NOMO-1 treated with dmso at 0.1 percent for 144 hours (cell line): Measurements from ENCODE around the gene CTNND2.

Experiments used
- DNase-seq: peaks from one replicate; lab custom pipeline; 2025; ENCODE audit not compliant: unreplicated experiment; lab: John Stamatoyannopoulos, UW

CTNND2 gene

DNA sequence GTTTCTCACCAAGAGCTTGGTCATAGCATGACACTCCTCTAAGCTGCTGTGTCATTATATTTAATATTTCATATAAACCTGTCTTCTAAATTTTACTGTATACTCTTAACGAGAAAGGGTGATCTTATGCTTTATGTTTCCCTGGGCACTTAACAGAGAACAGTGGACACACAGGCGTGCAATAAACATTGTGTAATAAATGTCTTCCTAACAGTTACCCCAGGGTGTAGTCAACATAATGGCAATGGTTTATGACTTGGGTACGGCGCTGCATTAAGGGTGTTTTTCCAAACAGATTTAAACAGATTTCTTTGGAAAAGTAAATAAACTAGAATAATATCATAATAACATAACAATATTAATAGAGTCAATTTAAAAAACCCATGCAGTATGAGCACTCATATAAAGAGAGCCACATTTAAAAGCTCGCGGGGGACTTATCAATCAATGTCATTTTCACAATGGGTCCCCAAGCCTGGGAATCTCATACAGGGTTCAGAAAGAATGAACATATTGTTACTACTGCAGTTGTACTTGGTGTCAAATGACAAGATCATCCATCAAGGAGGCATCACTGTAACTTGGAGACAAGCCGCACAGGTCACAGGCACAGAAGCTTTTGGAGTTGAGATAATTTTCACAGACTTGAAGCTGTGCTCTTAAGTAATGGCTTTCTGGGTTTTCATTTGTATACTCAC lies 376.4 kb downstream of the CTNND2 start:
- no peak for DNase-seq

DNA sequence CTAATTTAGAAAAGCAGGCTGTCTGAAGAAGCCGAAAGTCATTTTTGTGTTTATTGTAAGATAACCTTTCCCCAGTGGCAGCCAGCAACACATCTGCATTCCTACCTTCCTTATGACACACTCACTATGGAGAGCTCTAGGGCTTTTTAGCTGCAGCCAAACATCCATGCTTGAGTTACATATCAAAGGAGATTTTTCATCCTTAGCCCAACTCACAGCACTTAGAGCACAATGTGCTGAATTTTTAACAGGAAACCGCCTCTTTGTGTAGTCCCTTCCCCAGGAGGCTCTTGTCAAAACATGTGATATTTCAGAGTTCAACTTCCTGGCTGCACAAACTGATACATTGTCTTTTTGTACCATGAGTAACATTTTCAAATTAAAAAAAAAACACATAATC lies 379.2 kb downstream of the CTNND2 start:
- no peak for DNase-seq

DNA sequence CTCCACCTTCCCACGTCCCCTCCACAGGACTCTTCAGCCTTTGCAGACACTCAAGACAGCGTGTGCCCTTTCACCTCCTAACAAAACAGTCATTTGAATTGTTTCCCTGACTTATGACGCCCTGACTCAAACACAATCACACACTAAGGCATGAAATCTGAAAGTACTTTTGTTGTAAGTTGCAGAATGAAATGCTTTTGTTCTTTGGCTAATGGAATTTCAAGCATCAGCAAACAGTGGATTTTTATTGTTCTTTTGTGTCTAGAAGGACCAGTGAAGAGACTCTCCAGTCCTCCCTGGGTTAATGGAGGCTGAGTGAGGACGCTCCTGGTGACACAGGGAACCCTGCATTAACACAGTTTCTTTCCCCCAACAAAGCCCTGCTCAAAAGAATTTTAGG lies 380.1 kb downstream of the CTNND2 start:
- no peak for DNase-seq

DNA sequence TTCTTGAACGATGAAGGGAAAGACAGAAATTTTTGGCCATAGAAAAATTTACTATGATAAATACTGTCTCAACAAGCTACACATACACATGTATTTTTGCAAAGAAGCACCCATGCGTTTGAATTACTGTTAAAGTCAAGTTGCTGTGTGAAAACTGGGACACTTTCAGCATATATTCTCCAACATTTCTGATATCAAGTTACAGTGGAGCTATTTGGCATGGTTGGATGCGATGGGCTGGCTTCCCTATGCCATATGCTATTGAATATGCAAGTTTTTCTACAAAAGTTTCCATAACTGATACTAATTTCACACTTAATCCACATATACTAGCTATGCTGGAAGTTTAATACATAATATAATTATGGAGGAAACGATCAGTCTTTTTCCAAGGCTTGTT lies 381.4 kb downstream of the CTNND2 start:
- no peak for DNase-seq

DNA sequence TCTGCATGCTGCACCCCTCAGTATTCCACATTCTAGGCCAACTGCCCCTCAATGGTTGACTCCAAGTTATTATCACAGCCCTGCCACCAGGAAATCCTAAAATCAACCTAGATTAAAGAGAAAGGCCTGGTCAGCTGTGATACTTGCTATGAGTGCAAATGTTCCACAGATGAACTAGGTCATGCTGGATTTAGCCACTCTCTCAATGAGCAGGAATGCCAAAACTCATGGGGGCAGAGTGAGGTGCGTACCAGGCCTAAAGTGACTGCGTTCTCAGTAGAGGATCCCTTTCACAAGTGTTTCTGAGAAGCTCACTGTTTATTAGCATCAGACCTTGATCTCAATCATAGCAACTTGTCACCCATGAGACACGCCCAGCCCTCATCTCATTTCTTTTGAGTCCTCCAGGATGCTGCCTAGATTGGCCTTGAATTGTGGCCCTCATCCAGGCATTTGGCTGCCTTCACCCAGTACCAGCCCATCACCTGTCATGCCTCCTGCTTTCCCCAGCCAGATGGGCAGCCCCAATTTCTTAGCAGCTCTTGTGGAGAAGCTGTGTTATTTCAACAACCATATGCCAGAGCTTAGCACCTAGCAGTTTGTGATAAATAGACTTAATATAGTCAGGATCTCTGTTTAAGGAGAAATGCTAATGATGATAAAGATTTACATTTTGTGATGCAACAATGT lies 383.9 kb downstream of the CTNND2 start:
- no peak for DNase-seq

DNA sequence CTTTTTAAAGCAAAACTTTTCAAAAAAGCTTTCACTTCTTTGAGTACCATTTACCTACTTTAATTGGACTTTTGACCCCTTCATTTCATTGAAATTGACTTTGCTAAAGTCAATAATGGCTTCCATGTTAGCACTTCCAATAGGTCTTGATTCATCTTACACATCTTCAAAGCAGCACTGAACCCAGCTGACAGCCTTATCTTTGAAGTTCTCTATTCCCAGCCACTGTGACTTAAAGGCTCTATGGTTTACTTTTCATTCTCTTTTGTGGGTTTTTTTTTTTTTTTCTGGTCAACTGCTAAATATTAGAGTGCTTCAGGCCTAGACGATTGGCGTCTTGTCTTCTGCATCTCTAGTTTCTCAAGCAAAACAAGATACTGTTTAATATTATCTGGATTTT lies 385.0 kb downstream of the CTNND2 start:
- no peak for DNase-seq

DNA sequence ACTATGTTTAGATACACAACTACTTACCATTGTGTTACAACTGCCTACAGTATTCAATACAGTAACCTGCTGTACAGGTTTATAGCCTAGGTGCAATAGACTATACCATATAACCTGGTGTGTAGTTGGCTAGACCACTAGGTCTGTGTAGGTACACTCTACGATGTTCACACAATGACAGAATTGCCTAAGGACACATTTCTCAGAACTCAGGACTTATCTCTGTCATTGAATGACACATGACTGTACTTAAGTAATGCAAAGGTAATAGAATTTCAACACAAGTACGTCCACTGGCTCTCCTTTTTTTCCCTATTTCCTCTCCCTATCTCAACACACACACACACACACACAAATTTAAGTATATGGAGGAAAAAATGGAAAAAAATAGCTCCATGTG lies 385.6 kb downstream of the CTNND2 start:
- DNase-seq = no peak

DNA sequence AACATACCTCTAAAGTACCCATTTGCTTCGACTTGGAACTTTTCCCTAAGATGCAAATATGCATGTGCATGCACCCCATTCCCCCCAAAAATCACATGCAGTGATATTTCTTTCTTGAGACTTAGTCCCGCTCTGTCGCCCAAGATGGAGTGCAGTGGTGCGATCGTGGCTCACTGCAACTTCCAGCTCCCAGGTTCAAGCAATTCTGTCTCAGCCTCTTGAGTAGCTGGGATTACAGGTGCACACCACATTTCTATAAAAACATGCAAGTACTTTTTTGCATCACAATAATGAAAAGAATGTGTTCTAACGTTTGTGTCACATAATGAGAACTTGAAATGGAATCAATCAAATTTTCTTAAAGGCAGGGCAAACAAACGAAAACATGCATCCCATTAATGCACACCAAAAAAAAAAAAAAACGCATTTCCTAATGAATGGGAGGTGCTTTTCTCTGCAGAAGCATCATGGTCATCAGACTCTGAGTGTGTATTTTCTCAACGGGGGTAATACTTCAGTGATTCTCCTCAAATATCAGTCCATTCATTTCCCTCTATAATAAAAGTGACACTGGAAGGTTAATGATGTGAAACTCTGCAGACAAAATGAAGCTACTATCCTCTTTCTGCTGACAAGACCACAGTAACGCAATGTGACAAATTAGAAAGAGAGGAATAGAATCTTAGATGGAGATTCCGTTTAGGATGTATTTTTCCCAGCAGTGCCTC lies 389.4 kb downstream of the CTNND2 start:
- no peak for DNase-seq

DNA sequence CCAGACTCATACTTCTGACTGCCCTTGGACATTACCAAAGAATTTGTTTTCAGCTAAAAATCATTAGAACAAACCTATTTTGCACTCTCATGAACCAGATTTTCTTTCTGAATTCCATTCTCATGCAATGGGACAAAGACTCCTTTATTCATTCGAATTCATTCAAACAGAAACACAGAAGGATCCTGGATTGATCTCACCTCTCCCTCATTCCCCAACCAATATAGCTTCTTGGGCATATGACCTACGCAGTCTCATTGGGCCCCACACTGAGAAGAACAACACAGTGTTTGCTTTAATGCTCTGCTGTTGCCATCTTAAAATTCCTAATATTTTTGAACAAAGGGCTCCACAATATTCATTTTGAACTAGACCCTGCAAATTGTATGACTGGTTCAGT lies 392.4 kb downstream of the CTNND2 start:
- DNase-seq = no peak

DNA sequence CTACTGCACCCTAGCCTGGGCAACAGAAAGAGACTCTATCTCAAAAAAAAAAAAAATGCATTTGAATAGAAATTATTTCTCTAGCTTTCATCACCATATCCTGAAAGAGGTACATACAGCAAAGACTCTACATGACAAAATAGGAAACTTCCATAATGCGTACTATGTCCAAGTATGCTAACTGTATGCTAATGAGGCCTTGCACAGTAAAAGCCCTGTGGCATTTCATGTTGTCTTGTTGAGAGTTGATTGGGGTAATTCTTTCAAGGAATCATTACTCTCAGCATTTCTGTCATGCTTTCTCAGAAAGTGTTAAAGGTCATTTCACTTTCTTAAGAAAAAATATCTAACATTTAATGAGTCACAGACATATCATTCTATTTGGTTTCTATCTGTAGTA lies 393.4 kb downstream of the CTNND2 start:
- DNase-seq = no peak

DNA sequence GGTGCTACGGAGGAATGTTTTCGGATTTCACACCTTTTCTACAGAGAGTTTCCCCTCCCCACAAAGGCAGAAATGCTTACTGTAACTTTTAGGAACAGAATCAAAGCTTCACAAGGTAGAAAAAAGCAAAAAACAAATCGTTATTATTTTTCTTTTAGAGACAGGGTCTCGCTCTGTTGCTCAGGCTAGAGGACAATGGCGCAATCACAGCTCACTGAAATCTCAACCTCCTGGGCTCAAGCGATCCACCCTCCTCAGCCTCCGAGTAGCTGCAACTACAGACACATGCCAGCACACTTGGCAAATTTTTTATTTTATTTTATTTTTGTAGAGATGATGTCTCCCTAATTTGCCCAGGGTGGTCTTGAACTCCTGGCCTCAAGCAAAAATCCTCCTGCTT lies 394.5 kb downstream of the CTNND2 start:
- DNase-seq = no peak

DNA sequence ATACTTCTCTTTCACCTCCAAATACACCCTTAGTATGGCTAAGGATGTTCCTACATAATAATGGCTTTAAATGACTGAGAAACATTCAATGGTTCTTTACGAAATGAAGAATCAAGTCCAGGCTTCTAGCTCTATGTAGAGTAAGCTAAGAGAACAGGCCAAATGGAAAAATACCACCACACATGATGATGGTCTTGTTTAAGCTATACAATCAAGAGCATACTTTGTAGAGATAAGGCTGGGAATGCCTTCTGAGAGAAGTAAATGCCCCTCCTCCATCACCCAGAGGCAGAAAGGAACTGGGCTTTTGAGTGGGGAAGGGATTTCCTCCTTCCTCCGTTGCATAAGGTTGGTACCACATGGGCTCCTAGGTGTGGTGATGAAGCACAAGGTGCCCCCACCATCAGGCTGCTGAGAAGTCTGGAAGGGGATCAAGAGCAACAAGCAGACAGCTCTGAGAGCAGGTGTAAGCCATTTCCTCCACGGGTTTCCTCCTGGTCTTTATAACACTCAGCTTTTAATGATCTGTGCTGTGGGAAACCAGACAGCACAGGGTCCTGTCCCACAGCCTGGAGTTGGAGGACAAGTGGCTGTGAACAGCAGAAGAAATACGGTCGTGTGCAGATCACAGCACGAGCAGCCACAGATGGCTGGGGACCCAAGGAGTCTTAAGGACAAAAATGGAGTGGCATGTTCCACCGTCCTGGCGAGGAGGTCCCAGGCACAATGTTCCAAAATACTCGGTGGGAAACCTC lies 396.9 kb downstream of the CTNND2 start:
- no peak for DNase-seq

DNA sequence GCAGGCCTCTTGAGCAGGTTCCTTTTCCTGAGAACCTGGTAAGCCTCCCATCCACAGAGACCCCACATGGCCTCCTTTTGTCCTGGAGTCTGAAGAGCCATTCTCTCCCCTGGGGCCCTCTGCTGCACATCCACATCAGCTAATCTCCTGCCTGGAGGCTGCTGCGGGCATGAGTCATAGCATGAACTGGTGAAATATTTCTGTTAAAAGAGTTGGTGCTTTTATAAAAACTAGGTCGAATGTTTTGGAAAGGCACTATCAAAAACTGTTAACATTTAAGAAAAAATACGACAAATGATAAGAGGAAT lies 399.4 kb downstream of the CTNND2 start:
- no peak for DNase-seq

DNA sequence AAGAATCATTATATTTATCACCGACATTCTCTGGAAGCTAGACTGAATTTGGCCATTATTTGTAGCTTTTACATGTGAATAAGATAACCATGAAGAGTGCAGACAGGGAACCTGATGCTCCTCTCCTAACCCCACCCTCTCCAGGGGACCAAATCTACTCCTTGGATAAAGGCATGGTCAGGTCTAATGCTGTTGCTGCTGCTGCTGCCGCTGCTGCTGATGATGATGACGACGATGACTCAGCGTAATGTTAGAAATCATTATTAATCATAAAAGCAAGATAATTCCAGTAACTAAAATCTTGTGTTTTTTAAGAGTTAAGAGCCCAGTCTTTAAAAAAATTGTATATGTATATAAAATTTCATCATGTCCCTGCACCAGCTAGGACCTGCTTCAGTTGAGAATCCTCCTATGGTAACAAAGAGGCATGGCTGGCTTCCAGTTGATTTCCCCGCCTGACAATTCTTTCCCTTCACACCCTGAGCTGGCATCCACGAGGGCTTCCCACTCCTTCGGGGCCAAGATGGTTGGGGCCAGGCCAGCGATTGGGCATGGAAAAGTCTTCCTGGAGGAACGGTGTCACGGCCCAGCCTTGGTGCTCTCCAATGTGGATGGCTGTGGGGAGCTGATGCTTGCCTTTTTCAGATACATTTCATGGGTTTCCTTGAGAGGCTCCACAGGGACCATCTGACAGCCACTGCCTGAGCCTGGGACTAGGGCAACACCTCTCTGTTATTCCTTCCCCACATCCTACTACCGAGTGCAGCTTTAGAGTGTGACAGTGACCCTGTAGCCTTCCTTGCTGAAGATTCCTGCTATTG lies 400.0 kb downstream of the CTNND2 start:
- DNase-seq = no peak

DNA sequence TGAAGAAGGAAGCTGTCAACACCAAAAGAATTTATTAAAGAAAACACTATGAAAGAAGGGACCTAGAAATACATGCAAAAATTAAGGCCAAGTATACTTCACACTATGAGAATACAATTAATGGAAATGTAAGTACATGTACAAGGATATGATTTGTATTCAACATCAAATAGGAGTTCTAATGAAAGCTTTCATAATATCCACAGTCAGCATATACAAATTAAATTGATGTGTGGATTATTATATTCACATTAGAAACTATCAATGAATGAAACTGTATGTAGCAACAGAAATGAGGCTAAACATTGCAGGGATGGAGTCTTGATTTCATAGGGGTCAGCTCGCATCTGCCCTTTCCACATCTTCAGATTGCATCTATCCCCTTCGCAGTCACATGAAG lies 401.5 kb downstream of the CTNND2 start:
- no peak for DNase-seq

DNA sequence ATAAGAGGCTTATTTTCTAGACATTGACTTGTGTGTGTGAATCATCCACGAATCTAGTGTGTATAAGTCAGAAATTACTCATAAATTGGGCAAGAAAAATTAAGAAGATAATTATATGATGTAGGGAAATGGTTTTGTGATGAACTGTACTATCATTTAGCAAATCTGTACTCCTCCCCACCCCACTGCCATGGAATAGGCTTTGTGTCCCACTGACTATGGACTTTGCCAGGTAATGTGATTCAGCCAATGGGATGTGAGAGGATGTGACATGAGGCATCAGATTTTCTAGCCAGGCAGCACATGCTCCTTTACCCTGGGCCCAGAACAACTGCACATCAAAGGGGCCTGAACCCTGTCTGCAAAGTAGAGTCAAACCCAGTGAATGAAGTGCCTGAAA lies 406.6 kb downstream of the CTNND2 start:
- no peak for DNase-seq

DNA sequence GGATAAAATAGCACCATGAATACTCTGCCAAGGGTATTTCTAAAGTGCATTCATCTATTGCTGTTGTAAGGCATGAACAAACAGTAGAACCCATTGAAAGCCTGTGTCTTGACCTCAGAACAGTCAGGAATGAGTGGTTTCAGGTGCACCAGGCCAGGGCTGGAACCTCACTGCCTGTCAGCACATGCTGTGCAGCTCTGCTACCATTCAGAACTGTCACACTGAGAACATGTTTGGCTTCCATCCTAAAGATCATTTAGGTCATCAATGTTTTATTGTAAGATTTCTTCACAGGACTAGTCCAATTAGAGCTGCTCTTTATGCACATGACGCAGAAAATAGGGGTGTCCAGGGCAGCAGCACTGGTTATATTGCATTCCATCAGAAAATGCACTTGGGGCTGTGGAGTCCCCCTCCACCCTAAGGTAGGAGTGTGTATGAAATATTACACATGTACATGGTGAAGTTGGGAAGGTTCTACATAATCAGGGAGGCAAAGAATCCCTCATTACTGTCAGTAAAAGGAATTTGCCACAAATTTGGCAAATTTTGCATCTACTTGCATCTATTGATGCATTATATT lies 408.0 kb downstream of the CTNND2 start:
- no peak for DNase-seq

DNA sequence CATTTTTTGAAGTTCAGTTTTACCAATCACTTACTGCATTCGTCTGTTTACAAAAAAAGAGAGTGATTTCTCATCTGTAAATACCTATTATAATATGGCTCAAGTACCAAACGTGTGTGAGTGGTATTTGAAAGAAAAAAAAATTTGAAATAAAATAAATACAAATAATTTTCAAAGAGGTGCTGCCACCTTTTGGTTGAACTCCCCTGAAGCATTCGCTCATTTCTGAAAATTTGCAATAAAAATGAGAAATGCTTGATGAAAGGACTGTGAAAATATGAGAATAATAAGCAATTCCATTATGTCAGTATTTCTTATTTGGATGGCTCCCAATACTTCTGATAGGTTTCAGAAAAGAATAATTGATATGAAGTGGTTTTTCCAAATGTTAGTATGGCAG lies 409.9 kb downstream of the CTNND2 start:
- no peak for DNase-seq

DNA sequence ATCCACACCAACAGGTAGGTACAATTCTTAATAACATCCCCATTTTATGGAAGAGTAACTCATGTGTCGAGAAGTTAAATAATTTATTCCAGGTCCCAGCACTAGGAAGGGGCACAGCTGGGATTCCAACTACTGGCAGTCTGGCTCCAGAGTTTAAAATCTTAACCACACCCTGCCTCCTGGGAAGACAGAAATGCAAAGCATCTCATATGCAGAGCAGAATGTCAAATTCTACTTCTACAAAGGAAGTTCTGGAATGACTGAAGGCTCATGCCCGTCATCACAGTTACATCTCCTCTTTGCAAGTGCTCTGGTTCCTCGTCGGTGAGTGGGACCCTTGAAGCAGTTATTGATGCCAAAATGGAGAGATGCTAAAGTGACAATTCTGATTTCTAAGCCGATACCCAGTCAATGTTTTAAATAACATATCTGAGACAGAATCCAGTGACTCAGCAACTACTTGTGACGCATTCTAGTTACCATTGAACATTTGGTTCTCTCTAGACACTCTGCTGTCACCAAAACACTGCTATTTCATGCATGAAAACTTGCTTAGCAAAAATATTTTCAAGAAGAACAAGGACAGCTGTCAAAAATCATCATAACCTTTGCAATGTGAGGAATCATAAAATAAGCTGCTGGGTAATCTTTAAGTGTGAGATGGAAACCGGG lies 412.7 kb downstream of the CTNND2 start:
- DNase-seq = no peak

DNA sequence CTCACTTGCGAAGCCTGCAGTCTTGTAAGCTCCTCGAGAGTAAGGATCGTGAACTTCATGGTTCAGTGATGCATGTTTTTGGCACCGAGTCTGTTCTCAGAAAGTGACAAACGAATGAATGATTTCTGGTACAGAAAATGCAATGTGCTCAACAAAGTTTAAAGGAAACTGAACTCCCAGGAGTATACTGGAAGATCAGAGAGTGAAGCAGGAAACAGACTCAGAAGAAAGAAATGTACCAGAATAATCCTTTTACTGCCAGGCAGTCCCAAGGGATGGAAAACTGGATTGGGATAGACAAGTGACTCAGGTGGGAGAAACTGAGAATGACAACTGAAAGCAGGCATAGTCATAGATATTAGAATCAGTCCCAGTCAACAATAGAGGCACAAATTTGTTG lies 420.6 kb downstream of the CTNND2 start:
- no peak for DNase-seq
